Osteoblast (primary cell): Measurements from ENCODE around the gene SAG. TPM values are rescaled to one million over a fixed set of nuclear protein-coding genes. Genes with fewer than 3 reads are reported as not detected.

Source experiments
- DNase-seq: peaks from one replicate; pipeline ENCODE4 v3.0.0; 2011; ENCODE audit warnings: low spot score, mixed read lengths; ENCODE audit not compliant: insufficient read length; ENCODE audit errors: missing footprints
- H2AFZ ChIP-seq: 2 replicates; pipeline ENCODE4 v1.6.0; 2011; ENCODE audit warnings: mild to moderate bottlenecking, low read length
- H3K27ac ChIP-seq: 2 replicates; pipeline ENCODE4 v1.5.1; 2011; ENCODE audit warnings: mild to moderate bottlenecking, low read depth, low read length, moderate library complexity
- H3K27me3 ChIP-seq: 2 replicates; pipeline ENCODE4 v1.6.0; 2012; ENCODE audit warnings: mild to moderate bottlenecking, control low read depth, inconsistent platforms, low read length, moderate library complexity; ENCODE audit not compliant: insufficient read depth
- H3K36me3 ChIP-seq: 2 replicates; pipeline ENCODE4 v1.5.1; 2011; ENCODE audit warnings: mild to moderate bottlenecking, low read length, control low read depth, moderate library complexity; ENCODE audit not compliant: insufficient read depth
- H3K4me1 ChIP-seq: 2 replicates; pipeline ENCODE4 v1.5.1; 2011; ENCODE audit warnings: mild to moderate bottlenecking, low read length, control low read depth, moderate library complexity; ENCODE audit not compliant: insufficient read depth
- H3K4me2 ChIP-seq: 2 replicates; pipeline ENCODE4 v1.6.0; 2011; ENCODE audit warnings: mild to moderate bottlenecking, low read length; ENCODE audit not compliant: insufficient read depth
- H3K4me3 ChIP-seq: fragments of 200-600 bp; sonication (generic); 3 replicates; pipeline ENCODE4 v1.5.1; 2012; ENCODE audit warnings: mild to moderate bottlenecking, low read length, inconsistent platforms; ENCODE audit not compliant: insufficient read depth
- H3K79me2 ChIP-seq: 2 replicates; pipeline ENCODE4 v1.6.0; 2012; ENCODE audit warnings: mild to moderate bottlenecking, low read length, control low read depth, inconsistent platforms; ENCODE audit not compliant: insufficient read depth
- H3K9me3 ChIP-seq: 2 replicates; pipeline ENCODE4 v1.5.1; 2011; ENCODE audit warnings: low read depth, low read length, control low read depth
- H4K20me1 ChIP-seq: 2 replicates; pipeline ENCODE4 v1.6.0; 2012; ENCODE audit warnings: mild to moderate bottlenecking, low read length, control low read depth; ENCODE audit not compliant: insufficient read depth
- CTCF ChIP-seq: IDR thresholded peaks from 2 replicates; pipeline ENCODE4 v1.5.1; 2011; ENCODE audit warnings: mild to moderate bottlenecking, low read depth, low read length, moderate library complexity; ENCODE audit errors: extremely low read depth
- total RNA-seq: library from RNA; depleted of rRNA; stranded (reverse); fragments of >200 nt; gene quantifications from 2 replicates; pipeline ENCODE4 v1.2.3, GENCODE V29; 2012

The SAG gene
- total RNA-seq, 1 donor, result not detected

GRCh38 chr2:233375490-233376314 is 68.1 kb downstream of the SAG start:
- H3K27ac ChIP-seq, result no peak overlapping the region
- no peaks in the 10 kb centered on the region for H3K4me1 ChIP-seq
- H3K79me2 ChIP-seq, result no peaks in the 10 kb centered on the region
- no peaks in the 10 kb centered on the region for H3K9me3 ChIP-seq
- H3K36me3 ChIP-seq, result peaks cover 3% of the 10 kb centered on the region
- H3K27me3 ChIP-seq, result no peaks in the 10 kb centered on the region
- H3K4me2 ChIP-seq, result no peak overlapping the region
- DNase-seq, result no peak
- H3K4me3 ChIP-seq, result no peak overlapping the region
- no peak for TF ChIP-seq CTCF
- H4K20me1 ChIP-seq, result peaks cover 8% of the 10 kb centered on the region
- H2AFZ ChIP-seq, result no peak overlapping the region

DNA sequence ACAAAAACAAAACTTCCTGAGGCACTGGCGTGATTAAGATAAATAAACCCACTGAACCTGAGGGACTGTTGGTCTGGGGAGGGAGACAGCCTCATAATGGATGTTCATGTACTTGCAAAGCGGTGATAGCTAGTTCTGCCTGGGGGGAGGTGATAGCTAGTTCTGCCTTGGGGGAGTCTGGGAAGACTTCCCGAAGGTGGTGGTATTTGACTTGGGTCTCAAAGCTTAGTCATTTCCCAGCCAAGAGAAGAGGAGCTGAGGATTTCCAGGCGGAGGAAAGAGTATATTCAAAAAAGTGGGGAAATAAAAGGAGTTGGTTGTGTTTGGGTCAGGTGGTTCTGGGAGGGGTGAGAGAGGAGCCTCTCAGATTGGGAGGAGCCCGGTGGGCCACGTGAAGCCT is 71.4 kb downstream of the SAG start:
- Histone ChIP-seq H2AFZ (no peak overlapping the region), H3K4me3 (no peak overlapping the region), H3K4me1 (no peaks in the 10 kb centered on the region), H3K27ac (no peak overlapping the region), H3K36me3 (peaks cover 3% of the 10 kb centered on the region), H3K9me3 (no peaks in the 10 kb centered on the region), H3K79me2 (peaks cover 2% of the 10 kb centered on the region), H3K27me3 (no peaks in the 10 kb centered on the region), H3K4me2 (no peak overlapping the region), H4K20me1 (peaks cover 18% of the 10 kb centered on the region)
- TF ChIP-seq CTCF, result no peak
- no peak for DNase-seq

DNA sequence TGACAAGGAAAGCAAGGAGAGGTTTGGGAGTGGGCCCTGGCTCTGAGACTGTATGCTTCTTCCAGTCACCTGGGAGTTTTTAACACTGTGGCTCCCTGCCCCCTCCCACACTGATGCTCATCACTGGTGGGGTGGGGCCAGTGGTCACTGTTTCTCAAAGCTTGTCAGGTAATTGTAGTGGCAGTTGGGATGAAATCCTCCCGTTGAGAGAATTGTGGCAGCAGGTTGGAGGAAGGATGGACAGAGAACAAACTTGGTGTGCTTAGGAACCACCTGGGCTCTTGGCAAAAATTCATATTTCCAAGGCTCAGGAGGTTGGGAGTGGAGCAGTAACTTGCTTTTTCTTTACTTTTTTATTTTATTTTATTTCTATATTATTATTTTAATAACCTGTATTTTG is 71.8 kb downstream of the SAG start:
- no peak for TF ChIP-seq CTCF
- Histone ChIP-seq H4K20me1 (peaks cover 22% of the 10 kb centered on the region), H3K4me1 (no peaks in the 10 kb centered on the region), H3K9me3 (no peaks in the 10 kb centered on the region), H3K4me3 (no peak overlapping the region), H3K36me3 (peaks cover 3% of the 10 kb centered on the region), H3K27me3 (no peaks in the 10 kb centered on the region), H2AFZ (no peak overlapping the region), H3K79me2 (peaks cover 2% of the 10 kb centered on the region), H3K4me2 (no peak overlapping the region), H3K27ac (no peak overlapping the region)
- no peak for DNase-seq

DNA sequence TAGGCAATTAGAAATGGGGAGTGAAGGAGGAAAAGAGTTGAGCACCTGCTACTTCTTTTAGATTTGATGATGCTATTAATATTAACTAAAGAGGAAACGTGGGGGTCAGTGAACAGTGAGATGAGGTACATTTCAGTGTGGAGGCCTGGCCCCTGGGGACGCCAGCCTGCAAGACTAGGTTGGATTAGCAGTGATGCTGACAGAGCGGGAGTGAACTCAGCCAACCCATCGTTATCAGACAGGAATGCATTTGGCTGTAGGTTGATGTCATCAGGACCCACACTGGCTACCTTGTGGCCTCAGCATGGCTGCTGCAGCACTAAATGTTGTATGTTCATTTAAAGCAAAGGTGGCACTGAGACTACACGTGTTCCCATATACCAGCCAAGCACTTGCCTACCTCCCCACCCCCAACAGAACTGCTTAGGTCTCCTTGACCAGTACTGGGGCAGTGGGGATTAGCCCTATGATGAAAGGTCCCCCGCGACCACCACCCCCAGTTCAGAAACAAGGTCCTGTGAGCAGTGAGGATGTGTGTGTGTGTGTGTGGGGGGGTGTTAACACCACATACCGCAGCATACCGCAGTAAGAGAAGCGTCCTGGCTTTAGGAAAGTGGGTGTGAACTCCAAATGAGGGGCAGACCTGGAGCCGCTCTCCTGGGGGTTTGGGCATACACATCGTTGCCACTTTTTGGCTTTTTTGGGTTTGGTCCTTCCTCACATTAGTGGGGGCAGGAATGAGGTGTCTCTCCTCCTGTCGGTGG is 72.7 kb downstream of the SAG start:
- Histone ChIP-seq H3K27me3 (no peaks in the 10 kb centered on the region), H2AFZ (no peak overlapping the region), H3K9me3 (no peaks in the 10 kb centered on the region), H3K4me3 (no peak overlapping the region), H3K79me2 (peaks cover 4% of the 10 kb centered on the region), H3K36me3 (peaks cover 2% of the 10 kb centered on the region), H3K27ac (no peak overlapping the region), H4K20me1 (peaks cover 27% of the 10 kb centered on the region), H3K4me2 (no peak overlapping the region), H3K4me1 (no peaks in the 10 kb centered on the region)
- DNase-seq, result no peak
- no peak for TF ChIP-seq CTCF
